Epithelial cell of proximal tubule (primary cell): Measurements from ENCODE around the gene RHBDF2. TPM values are rescaled to one million over a fixed set of nuclear protein-coding genes. Genes with fewer than 3 reads are reported as not detected.
A peak's percentile ranks its signal among the peaks of the same experiment; 100 is the strongest.

Experiments
- DNase-seq: peaks from one replicate; pipeline ENCODE4 v3.0.0-alpha.2; 2011; ENCODE audit warnings: low read depth
- H3K4me3 ChIP-seq: 2 replicates; pipeline ENCODE4 v1.5.1; 2011; ENCODE audit warnings: low read depth, mild to moderate bottlenecking, low read length
- CTCF ChIP-seq: conservative IDR thresholded peaks from 2 replicates; pipeline ENCODE4 v1.5.1; 2012; ENCODE audit warnings: low read depth, mild to moderate bottlenecking, low read length
- total RNA-seq: library from RNA; depleted of rRNA; stranded (reverse); fragments of >200 nt; gene quantifications from 2 replicates; pipeline ENCODE4 v1.2.3, GENCODE V29; 2015

Gene RHBDF2
- total RNA-seq, 1 donor from 2014 or later, result 101 TPM

GRCh38 chr17:76474238-76474637 is 27.0 kb downstream of the RHBDF2 start:
- no peak overlapping the region for H3K4me3 ChIP-seq
- DNase-seq, result no peak
- TF ChIP-seq CTCF, result no peak

- H3K4me3 ChIP-seq, result no peak overlapping the region
- TF ChIP-seq CTCF, result peak; percentile 42
- no peak for DNase-seq
Observed at GRCh38 chr17:76473541-76473985, 27.7 kb downstream of the RHBDF2 start.

- no peak for DNase-seq
- no peak overlapping the region for H3K4me3 ChIP-seq
- TF ChIP-seq CTCF, result no peak
Observed at GRCh38 chr17:76472726-76473125, 28.5 kb downstream of the RHBDF2 start.

- H3K4me3 ChIP-seq, result no peak overlapping the region
- no peak for TF ChIP-seq CTCF
Observed at GRCh38 chr17:76472258-76472645, 29.0 kb downstream of the RHBDF2 start.

GRCh38 chr17:76471498-76472257 is 29.5 kb downstream of the RHBDF2 start:
- no peak for DNase-seq
- no peak for TF ChIP-seq CTCF
- H3K4me3 ChIP-seq, result no peak overlapping the region

More at GRCh38 chr17:76472258-76472645, 29.0 kb downstream of the RHBDF2 start:
- no peak for DNase-seq

- no peak for TF ChIP-seq CTCF
- DNase-seq, result no peak
- no peak overlapping the region for H3K4me3 ChIP-seq
Observed at GRCh38 chr17:76469991-76470739, 31.1 kb downstream of the RHBDF2 start.
